ENCODE measurements around the gene MARCHF11. TPM values are rescaled to one million over a fixed set of nuclear protein-coding genes. Genes with fewer than 3 reads are reported as not detected.

MARCHF11 gene
- total and polyA plus RNA-seq, 8 donors: 0.17 TPM; not detected in 7

GRCh38 chr5:16076657-16077056 lies 102.9 kb downstream of the MARCHF11 start:
- Histone ChIP-seq H3K4me3 (no peak overlapping the region), H3K27me3 (no peaks in the 10 kb centered on the region), H3K27ac (no peak overlapping the region), H3K9me3 (no peaks in the 10 kb centered on the region), H3K36me3 (no peaks in the 10 kb centered on the region), H3K4me1 (no peaks in the 10 kb centered on the region)
- intact Hi-C loops (cut with DNase I): no loop called here
- DNase-seq: no peak
- TF ChIP-seq CTCF (IDR thresholded peaks at IDR 0.05): no peak
- no peak for ATAC-seq

- TF ChIP-seq CTCF (IDR thresholded peaks at IDR 0.05): no peak
- ATAC-seq (no peak), DNase-seq (no peak)
- intact Hi-C loops (cut with DNase I): no loop called here
- Histone ChIP-seq H3K27ac (no peak overlapping the region), H3K27me3 (no peaks in the 10 kb centered on the region), H3K36me3 (no peaks in the 10 kb centered on the region), H3K9me3 (no peaks in the 10 kb centered on the region), H3K4me3 (no peak overlapping the region), H3K4me1 (no peaks in the 10 kb centered on the region)
These were observed 105.2 kb downstream of the MARCHF11 start for GRCh38 chr5:16074358-16074757.

GRCh38 chr5:16072616-16073015 lies 107.0 kb downstream of the MARCHF11 start:
- H3K4me1 ChIP-seq: no peaks in the 10 kb centered on the region
- no peak for TF ChIP-seq CTCF (IDR thresholded peaks at IDR 0.05)
- ATAC-seq (no peak), DNase-seq (no peak)
- H3K27me3 ChIP-seq: no peaks in the 10 kb centered on the region
- intact Hi-C loops (cut with DNase I): no loop called here
- no peak overlapping the region for H3K4me3 ChIP-seq
- no peaks in the 10 kb centered on the region for H3K9me3 ChIP-seq
- H3K36me3 ChIP-seq: no peaks in the 10 kb centered on the region
- no peak overlapping the region for H3K27ac ChIP-seq

- no peaks in the 10 kb centered on the region for H3K9me3 ChIP-seq
- no peaks in the 10 kb centered on the region for H3K36me3 ChIP-seq
- no peak overlapping the region for H3K4me3 ChIP-seq
- intact Hi-C loops (cut with DNase I): no loop called here
- H3K27ac ChIP-seq: no peak overlapping the region
- H3K4me1 ChIP-seq: no peaks in the 10 kb centered on the region
- TF ChIP-seq CTCF (IDR thresholded peaks at IDR 0.05): no peak
- DNase-seq (no peak), ATAC-seq (no peak)
- no peaks in the 10 kb centered on the region for H3K27me3 ChIP-seq
These were observed 112.2 kb downstream of the MARCHF11 start for GRCh38 chr5:16067415-16067814.

- Histone ChIP-seq H3K36me3 (no peaks in the 10 kb centered on the region), H3K4me3 (no peak overlapping the region), H3K27ac (no peak overlapping the region), H3K9me3 (no peaks in the 10 kb centered on the region), H3K4me1 (no peaks in the 10 kb centered on the region), H3K27me3 (no peaks in the 10 kb centered on the region)
- intact Hi-C loops (cut with DNase I): no loop called here
- no peak for TF ChIP-seq CTCF (IDR thresholded peaks at IDR 0.05)
- no peak for ATAC-seq
- no peak for DNase-seq
These were observed 112.8 kb downstream of the MARCHF11 start for GRCh38 chr5:16066810-16067209.
